ENCODE measurements around the gene MELTF.

- TF ChIP-seq CTCF (IDR thresholded peaks at IDR 0.05) (no peak), POLR2A (IDR thresholded peaks at IDR 0.05) (no peak)
Measured at GRCh38 chr3:197009532-197010019, 20.0 kb downstream of the MELTF start.

All from adrenal gland (tissue), 5 donors.